H1 (cell line): ENCODE results near the gene ADK. TPM values are rescaled to one million over a fixed set of nuclear protein-coding genes. Genes with fewer than 3 reads are reported as not detected.

Experiments
- CTCF ChIA-PET: fragments of 300-600 bp; sonication (Branson Sonifier 250); formaldehyde crosslinking; loops from one replicate; lab custom pipeline; 2021; ENCODE audit not compliant: partially characterized antibody; lab: Charles Lee
- POLR2A ChIA-PET: fragments of 300-600 bp; sonication (Branson Sonifier 250); formaldehyde crosslinking; loops from one replicate; lab custom pipeline; 2021; ENCODE audit warnings: inconsistent platforms; ENCODE audit not compliant: partially characterized antibody; lab: Charles Lee
- DNase-seq, 2 experiments: peaks; one replicate each; pipeline versions ENCODE4 v3.0.0 to v3.0.0-alpha.2; 2010 to 2022; ENCODE audit warnings: low spot score in 2 of 2, low read depth in 1 of 2, mixed read lengths in 1 of 2
- FAIRE-seq: peaks from 2 replicates; lab custom pipeline; 2011; peaks lifted over from hg19 to GRCh38; lab: Jason Lieb, UNC
- H2AFZ ChIP-seq: 2 replicates; pipeline ENCODE4 v1.8.1; 2012; ENCODE audit warnings: low read length, inconsistent platforms
- H2AK5ac ChIP-seq: 2 replicates; pipeline ENCODE4 v1.6.1; 2013; ENCODE audit warnings: low read depth, low read length
- H2BK120ac ChIP-seq: replicated peaks from 2 replicates; pipeline ENCODE3; 2013; ENCODE audit warnings: low read depth, low read length, inconsistent platforms
- H2BK12ac ChIP-seq: 2 replicates; pipeline ENCODE4 v1.6.1; 2013; ENCODE audit warnings: low read depth, low read length
- H2BK15ac ChIP-seq: 2 replicates; pipeline ENCODE4 v1.6.1; 2013; ENCODE audit warnings: low read length
- H2BK20ac ChIP-seq: 2 replicates; pipeline ENCODE4 v1.6.1; 2013; ENCODE audit warnings: low read length
- H2BK5ac ChIP-seq: 2 replicates; pipeline ENCODE4 v1.6.1; 2013; ENCODE audit warnings: low read depth, low read length
- H3K14ac ChIP-seq: 2 replicates; pipeline ENCODE4 v1.6.1; 2013; ENCODE audit warnings: inconsistent platforms; ENCODE audit not compliant: insufficient read length
- H3K18ac ChIP-seq: 2 replicates; pipeline ENCODE4 v1.6.1; 2013; ENCODE audit warnings: low read length; ENCODE audit errors: extremely low read depth
- H3K23ac ChIP-seq: 2 replicates; pipeline ENCODE4 v1.6.1; 2013; ENCODE audit warnings: inconsistent platforms; ENCODE audit not compliant: insufficient read length
- H3K23me2 ChIP-seq: 2 replicates; pipeline ENCODE4 v1.6.1; 2013; ENCODE audit warnings: low read depth, low read length
- H3K27ac ChIP-seq: 2 replicates; pipeline ENCODE4 v1.6.1; 2011; ENCODE audit warnings: low read depth, low read length, inconsistent platforms
- H3K27me3 ChIP-seq, 4 experiments: replicated peaks in 1 of 4; 1 replicate in 1 of 4; 2 replicates in 3 of 4; pipeline versions ENCODE4 v1.6.1 to v1.8.1; 2011 to 2013; ENCODE audit warnings: low read length in 3 of 4, mild to moderate bottlenecking in 3 of 4, inconsistent platforms in 2 of 4, mixed read lengths in 2 of 4, moderate library complexity in 1 of 4; ENCODE audit not compliant: control insufficient read depth in 3 of 4, insufficient read depth in 3 of 4; ENCODE audit errors: extremely low read depth in 1 of 4
- H3K36me3 ChIP-seq, 4 experiments: 2 replicates each; pipeline versions ENCODE4 v1.6.1 to v1.8.1; 2011 to 2013; ENCODE audit warnings: mild to moderate bottlenecking in 4 of 4, low read length in 3 of 4, moderate library complexity in 2 of 4, control low read depth in 1 of 4, inconsistent platforms in 1 of 4; ENCODE audit not compliant: insufficient read depth in 4 of 4, control insufficient read depth in 2 of 4
- H3K4ac ChIP-seq: replicated peaks from 2 replicates; pipeline ENCODE3; 2013; ENCODE audit warnings: low read length, low read depth, mixed read lengths, inconsistent platforms; ENCODE audit not compliant: insufficient read length
- H3K4me1 ChIP-seq, 4 experiments: replicated peaks in 1 of 4; 1 replicate in 1 of 4; 2 replicates in 3 of 4; pipeline versions ENCODE4 v1.6.1 to v1.8.1; 2011 to 2013; ENCODE audit warnings: low read length in 3 of 4, inconsistent platforms in 2 of 4, mixed read lengths in 1 of 4; ENCODE audit not compliant: insufficient read depth in 4 of 4, control insufficient read depth in 3 of 4
- H3K4me2 ChIP-seq, 2 experiments: 2 replicates each; pipeline versions ENCODE4 v1.6.1 to v1.8.1; 2011 to 2013; ENCODE audit warnings: low read depth in 2 of 2, low read length in 2 of 2, control low read depth in 1 of 2, inconsistent platforms in 1 of 2, mild to moderate bottlenecking in 1 of 2; ENCODE audit not compliant: insufficient read depth in 1 of 2
- H3K4me3 ChIP-seq, 4 experiments: fragments of 200-600, 300-600 bp in 1 of 4; sonication (generic), shearing (Covaris generic), sonication (Bioruptor Twin) in 1 of 4; 2 replicates each; pipeline versions ENCODE4 v1.5.1 to v1.8.1; 2011 to 2016; ENCODE audit warnings: low read length in 4 of 4, low read depth in 3 of 4, control low read depth in 2 of 4, inconsistent platforms in 2 of 4, mild to moderate bottlenecking in 2 of 4, mixed read lengths in 1 of 4, moderate library complexity in 1 of 4; ENCODE audit not compliant: insufficient read depth in 2 of 4; ENCODE audit errors: extremely low read depth in 1 of 4
- H3K56ac ChIP-seq: replicated peaks from 2 replicates; pipeline ENCODE3; 2013; ENCODE audit warnings: low read depth, mild to moderate bottlenecking, mixed read lengths, low read length, inconsistent platforms; ENCODE audit not compliant: insufficient read length
- H3K79me1 ChIP-seq: 2 replicates; pipeline ENCODE4 v1.6.1; 2013; ENCODE audit warnings: low read depth, low read length, control low read depth
- H3K79me2 ChIP-seq, 2 experiments: 2 replicates each; pipeline versions ENCODE4 v1.6.1 to v1.8.1; 2012 to 2013; ENCODE audit warnings: low read length in 2 of 2, mild to moderate bottlenecking in 2 of 2, inconsistent platforms in 1 of 2; ENCODE audit not compliant: insufficient read depth in 2 of 2, control insufficient read depth in 1 of 2
- H3K9ac ChIP-seq, 4 experiments: replicated peaks in 1 of 4; 1 replicate in 1 of 4; 2 replicates in 3 of 4; pipeline versions ENCODE4 v1.6.1 to v1.8.1; 2011 to 2013; ENCODE audit warnings: low read depth in 3 of 4, low read length in 3 of 4, control low read depth in 2 of 4, mild to moderate bottlenecking in 2 of 4, moderate library complexity in 2 of 4, inconsistent platforms in 1 of 4; ENCODE audit errors: extremely low read depth in 1 of 4
- H3K9me3 ChIP-seq, 2 experiments: 2 replicates each; pipeline versions ENCODE4 v1.6.1 to v1.8.1; 2012 to 2013; ENCODE audit warnings: mild to moderate bottlenecking in 2 of 2, moderate library complexity in 2 of 2, control low read depth in 1 of 2, inconsistent platforms in 1 of 2, low read depth in 1 of 2, low read length in 1 of 2, mixed read lengths in 1 of 2; ENCODE audit not compliant: insufficient read depth in 2 of 2
- H4K20me1 ChIP-seq, 2 experiments: replicated peaks in 1 of 2; 2 replicates each; pipeline versions ENCODE3 to v1.8.1; 2011 to 2013; ENCODE audit warnings: inconsistent platforms in 2 of 2, low read length in 2 of 2, mild to moderate bottlenecking in 1 of 2; ENCODE audit not compliant: insufficient read depth in 2 of 2, control insufficient read depth in 1 of 2
- H4K5ac ChIP-seq: 2 replicates; pipeline ENCODE4 v1.6.1; 2013; ENCODE audit warnings: low read length, low read depth, mixed read lengths, inconsistent platforms; ENCODE audit not compliant: insufficient read length
- H4K8ac ChIP-seq: 2 replicates; pipeline ENCODE4 v1.8.0; 2013; ENCODE audit warnings: mild to moderate bottlenecking, moderate library complexity, low read length, inconsistent platforms; ENCODE audit not compliant: insufficient read depth; ENCODE audit errors: extremely low read depth
- H4K91ac ChIP-seq: replicated peaks from 2 replicates; pipeline ENCODE3; 2013; ENCODE audit warnings: low read length, mixed read lengths, inconsistent platforms; ENCODE audit not compliant: insufficient read length
- BACH1 ChIP-seq: IDR thresholded peaks from 2 replicates; pipeline ENCODE4 v1.6.1; 2012; ENCODE audit warnings: low read length, improper control_type of control experiment
- EGR1 ChIP-seq: IDR thresholded peaks from 2 replicates; pipeline ENCODE4 v1.6.1; 2011; ENCODE audit warnings: low read depth, low read length, borderline replicate concordance
- MAX ChIP-seq: IDR thresholded peaks from 2 replicates; pipeline ENCODE4 v1.6.1; 2012; ENCODE audit warnings: inconsistent platforms
- WGBS, 2 experiments: shearing (Covaris generic) in 1 of 2; methylation state at CpG; one replicate each; pipeline versions ENCODE4 v1.1.6 to v1.1.7; 2013 to 2015; ENCODE audit warnings: low lambda C conversion rate in 2 of 2, mixed read lengths in 2 of 2, inconsistent platforms in 1 of 2, low coverage in 1 of 2, missing lambda C conversion rate in 1 of 2; ENCODE audit not compliant: insufficient replicate concordance in 2 of 2, insufficient coverage in 1 of 2, insufficient read length in 1 of 2; ENCODE audit errors: extremely low coverage in 1 of 2, missing lambda C conversion rate in 1 of 2; 5-methylcytosine and 5-hydroxymethylcytosine counted together
- polyA plus RNA-seq, 7 experiments: library from polyadenylated mRNA; depleted of rRNA in 3 of 7; stranded (reverse) in 5 of 7; unstranded in 2 of 7; fragments of >200 nt in 5 of 7; fragments of 200-250 nt in 2 of 7; gene quantifications; 1 replicate in 5 of 7; 2 replicates in 1 of 7; 4 replicates in 1 of 7; pipeline versions ENCODE4 v1.2.1 to v1.2.3, GENCODE V29; 2011 to 2013; ENCODE audit warnings: missing spikeins in 2 of 7, mixed read lengths in 2 of 7
- total RNA-seq: library from RNA; stranded (reverse); fragmentation: NEBNext Ultra II Directional; extraction: Animal tissue kit (Norgen Biotek cat#: 25700); gene quantifications from 2 replicates; pipeline ENCODE4 v1.2.1, GENCODE V29; 2021

ADK gene
- total and polyA plus RNA-seq, 2 of the 8 experiments (the other 6 are each of a cell fraction or from before 2014, with no cell fraction given), result 12.3 to 42.4 TPM

DNA sequence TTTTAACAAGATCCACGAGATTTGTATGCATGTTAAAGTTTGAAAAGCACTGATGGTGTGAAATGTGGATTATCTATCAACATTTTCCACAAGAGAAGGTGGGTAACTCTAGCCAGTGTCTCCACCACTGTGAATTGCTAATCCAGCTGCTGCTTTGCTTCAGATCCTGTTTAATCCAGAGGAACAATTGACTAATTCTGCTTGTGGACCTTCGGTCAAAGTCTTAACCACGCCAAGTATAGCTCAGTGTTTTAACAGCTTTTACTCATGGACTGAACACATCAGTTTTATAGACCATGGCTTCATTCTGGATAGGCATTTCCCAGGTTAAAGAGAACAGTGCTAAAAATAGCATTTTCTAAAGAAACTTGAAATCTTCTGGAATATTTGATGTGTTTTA, 23.5 kb downstream of the ADK start:
- Histone ChIP-seq H3K4ac (no peak overlapping the region), H2AK5ac (no peak overlapping the region), H3K56ac (no peak overlapping the region), H2BK120ac (no peak overlapping the region), H2BK5ac (no peak overlapping the region), H3K36me3 (no peaks in the 10 kb centered on the region), H3K14ac (no peak overlapping the region), H3K27me3 (no peaks in the 10 kb centered on the region), H3K4me1 (peaks cover 0 to 2% (median 0%) of the 10 kb centered on the region in 4 experiments; a peak in 2 of 7 replicates), H3K18ac (no peak overlapping the region), H3K4me2 (no peak overlapping the region), H3K9ac (no peak overlapping the region), H3K79me1 (0 out of 2 replicates have a peak, but pooled peaks cover 2% of the 10 kb centered on the region), H4K20me1 (peaks cover 0 to 2% of the 10 kb centered on the region in 2 experiments), H3K4me3 (no peak overlapping the region), H4K5ac (no peak overlapping the region), H2BK20ac (no peak overlapping the region), H3K23ac (no peak overlapping the region), H4K91ac (no peak overlapping the region), H2BK15ac (no peak overlapping the region), H3K79me2 (peaks cover 0 to 23% of the 10 kb centered on the region in 2 experiments; a peak in 2 of 4 replicates), H3K9me3 (no peaks in the 10 kb centered on the region), H3K23me2 (peaks cover 7% of the 10 kb centered on the region; the same call in 1 of the 2 replicates), H4K8ac (no peak overlapping the region), H2BK12ac (no peak overlapping the region), H2AFZ (no peak overlapping the region), H3K27ac (no peak overlapping the region)
- TF ChIP-seq BACH1 (no peak), EGR1 (no peak), MAX (no peak)
- WGBS, 2 experiments, result 74% methylated on average over 3 of the region's 3 CpGs; no CpG with 5 or more reads in 1 of the 2 experiments
- POLR2A ChIA-PET, result interaction anchor here (0.7 to 1.6 kb wide), 4 partner anchors 17 to 24 kb away, joined by 3 to 4 read pairs (median 3); partner anchors contain the start of genes ADK and AP3M1
- FAIRE-seq, result no peak
- CTCF ChIA-PET, result interaction anchor here (0.6 to 1.6 kb wide), 4 partner anchors 19 to 548 kb away, joined by 3 to 5 read pairs (median 4); no protein-coding TSS in a partner anchor
- DNase-seq, result no peak
